PFSK-1 (cell line): ENCODE results near the gene ADAP1.

Source experiments
- POLR2AphosphoS5 ChIP-seq: IDR thresholded peaks from 2 replicates; pipeline ENCODE4 v1.6.1; 2012; ENCODE audit warnings: low read depth, mild to moderate bottlenecking, control low read depth, low read length, moderate library complexity
- SIN3A ChIP-seq: IDR thresholded peaks from 2 replicates; pipeline ENCODE4 v1.6.1; 2012; ENCODE audit warnings: mild to moderate bottlenecking, low read length, moderate library complexity, borderline replicate concordance; ENCODE audit not compliant: insufficient read depth
- TAF1 ChIP-seq: IDR thresholded peaks from 2 replicates; pipeline ENCODE4 v1.6.1; 2012; ENCODE audit warnings: low read length, control low read depth, borderline replicate concordance; ENCODE audit not compliant: insufficient read depth
- TF ChIP-seq, protein P1 (sequence below), 2 experiments: IDR thresholded peaks; 2 replicates each; pipeline versions ENCODE4 v1.6.1 to v1.8.0; 2011 to 2012; ENCODE audit warnings: low read depth in 2 of 2, low read length in 2 of 2, control low read depth in 1 of 2, inconsistent platforms in 1 of 2, mild to moderate bottlenecking in 1 of 2, moderate library complexity in 1 of 2; ENCODE audit not compliant: insufficient read depth in 1 of 2

DNA sequence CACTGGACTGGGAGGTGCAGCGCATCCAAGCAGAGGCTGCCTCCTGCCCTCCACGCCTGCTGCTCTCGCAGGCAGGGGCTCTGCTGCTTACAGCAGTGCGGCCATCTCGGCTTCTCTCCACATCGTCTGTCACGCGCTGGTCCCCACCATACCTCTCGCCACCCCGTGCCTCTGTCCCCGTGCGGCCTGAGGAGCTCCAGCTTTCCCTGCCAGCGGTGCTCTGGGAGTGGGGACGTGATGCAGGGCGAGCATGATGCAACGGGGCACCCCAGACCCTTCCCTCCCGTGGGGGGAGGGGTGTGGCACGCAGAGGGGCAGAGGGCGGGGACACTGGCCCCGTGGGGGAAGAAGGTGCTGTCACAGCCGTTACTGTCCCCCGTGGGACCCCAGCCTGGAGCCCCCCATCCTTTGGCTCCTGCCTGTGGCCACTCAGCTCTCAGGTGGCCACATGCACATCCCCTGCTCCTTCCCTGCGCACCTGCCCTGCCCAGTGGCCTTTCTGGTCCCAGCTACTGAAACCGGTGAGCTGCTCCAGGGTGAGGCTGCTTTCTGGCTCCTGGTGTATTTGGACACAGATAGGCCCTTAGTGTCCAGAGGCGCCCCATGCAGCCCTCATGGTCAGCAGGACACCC, 69.1 kb downstream of the ADAP1 start:
- TF ChIP-seq TAF1 = no peak
- no peak for TF ChIP-seq POLR2AphosphoS5
- TF ChIP-seq, protein P1, sequence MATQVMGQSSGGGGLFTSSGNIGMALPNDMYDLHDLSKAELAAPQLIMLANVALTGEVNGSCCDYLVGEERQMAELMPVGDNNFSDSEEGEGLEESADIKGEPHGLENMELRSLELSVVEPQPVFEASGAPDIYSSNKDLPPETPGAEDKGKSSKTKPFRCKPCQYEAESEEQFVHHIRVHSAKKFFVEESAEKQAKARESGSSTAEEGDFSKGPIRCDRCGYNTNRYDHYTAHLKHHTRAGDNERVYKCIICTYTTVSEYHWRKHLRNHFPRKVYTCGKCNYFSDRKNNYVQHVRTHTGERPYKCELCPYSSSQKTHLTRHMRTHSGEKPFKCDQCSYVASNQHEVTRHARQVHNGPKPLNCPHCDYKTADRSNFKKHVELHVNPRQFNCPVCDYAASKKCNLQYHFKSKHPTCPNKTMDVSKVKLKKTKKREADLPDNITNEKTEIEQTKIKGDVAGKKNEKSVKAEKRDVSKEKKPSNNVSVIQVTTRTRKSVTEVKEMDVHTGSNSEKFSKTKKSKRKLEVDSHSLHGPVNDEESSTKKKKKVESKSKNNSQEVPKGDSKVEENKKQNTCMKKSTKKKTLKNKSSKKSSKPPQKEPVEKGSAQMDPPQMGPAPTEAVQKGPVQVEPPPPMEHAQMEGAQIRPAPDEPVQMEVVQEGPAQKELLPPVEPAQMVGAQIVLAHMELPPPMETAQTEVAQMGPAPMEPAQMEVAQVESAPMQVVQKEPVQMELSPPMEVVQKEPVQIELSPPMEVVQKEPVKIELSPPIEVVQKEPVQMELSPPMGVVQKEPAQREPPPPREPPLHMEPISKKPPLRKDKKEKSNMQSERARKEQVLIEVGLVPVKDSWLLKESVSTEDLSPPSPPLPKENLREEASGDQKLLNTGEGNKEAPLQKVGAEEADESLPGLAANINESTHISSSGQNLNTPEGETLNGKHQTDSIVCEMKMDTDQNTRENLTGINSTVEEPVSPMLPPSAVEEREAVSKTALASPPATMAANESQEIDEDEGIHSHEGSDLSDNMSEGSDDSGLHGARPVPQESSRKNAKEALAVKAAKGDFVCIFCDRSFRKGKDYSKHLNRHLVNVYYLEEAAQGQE (IDR thresholded peaks at IDR 0.05; ENCODE audit: insufficient read depth in 1 of 2, low read depth in 2 of 2, low read length in 2 of 2) = no peak
- TF ChIP-seq SIN3A = no peak
